ENCODE data around the gene SMLR1.
"Not testable (repeated sequence)": the region's sequence is repeated elsewhere in the genome, so short reads cannot be mapped to it uniquely, and the experiment has no call there.

SMLR1 gene

GRCh38 chr6:130827247-130828149 lies at the start of gene SMLR1:
SMLR1 (plus strand) TSS chr6:130827406; CDS start chr6:130827414, 8 bp downstream.
- DNase-seq (ENCODE audit: low read depth in 3 of 3) = no peak

- no peak for DNase-seq (ENCODE audit: low read depth in 3 of 3)
Measured at GRCh38 chr6:130778946-130779657, 48.1 kb upstream of the SMLR1 start.

GRCh38 chr6:130779658-130780033 lies 47.6 kb upstream of the SMLR1 start:
- DNase-seq (ENCODE audit: low read depth in 3 of 3) = no peak

GRCh38 chr6:130780122-130780521 lies 47.1 kb upstream of the SMLR1 start:
- no peak for DNase-seq (ENCODE audit: low read depth in 3 of 3)

GRCh38 chr6:130781557-130781956 lies 45.6 kb upstream of the SMLR1 start:
- no peak for DNase-seq (ENCODE audit: low read depth in 3 of 3)

GRCh38 chr6:130783416-130784107 lies 43.6 kb upstream of the SMLR1 start:
- DNase-seq (ENCODE audit: low read depth in 3 of 3) = no peak

- no peak for DNase-seq (ENCODE audit: low read depth in 3 of 3)
Measured at GRCh38 chr6:130787726-130788500, 39.3 kb upstream of the SMLR1 start.

- DNase-seq (ENCODE audit: low read depth in 3 of 3) = no peak
Measured at GRCh38 chr6:130788954-130789353, 38.3 kb upstream of the SMLR1 start.

- no peak for DNase-seq (ENCODE audit: low read depth in 3 of 3)
Measured at GRCh38 chr6:130794010-130794697, 33.1 kb upstream of the SMLR1 start.

GRCh38 chr6:130794738-130795137 lies 32.5 kb upstream of the SMLR1 start:
- DNase-seq (ENCODE audit: low read depth in 3 of 3) = no peak

GRCh38 chr6:130796313-130796905 lies 30.8 kb upstream of the SMLR1 start:
- DNase-seq (ENCODE audit: low read depth in 3 of 3) = no peak

- DNase-seq (ENCODE audit: low read depth in 3 of 3) = no peak
Measured at GRCh38 chr6:130797061-130797460, 30.1 kb upstream of the SMLR1 start.

- not testable (repeated sequence) for DNase-seq (ENCODE audit: low read depth in 3 of 3)
Measured at GRCh38 chr6:130801368-130801767, 25.8 kb upstream of the SMLR1 start.

GRCh38 chr6:130810307-130811030 lies 16.7 kb upstream of the SMLR1 start:
- DNase-seq (ENCODE audit: low read depth in 3 of 3) = no peak

- no peak for DNase-seq (ENCODE audit: low read depth in 3 of 3)
Measured at GRCh38 chr6:130811932-130812331, 15.3 kb upstream of the SMLR1 start.

- no peak for DNase-seq (ENCODE audit: low read depth in 3 of 3)
Measured at GRCh38 chr6:130814506-130814905, 12.7 kb upstream of the SMLR1 start.

- DNase-seq (ENCODE audit: low read depth in 3 of 3) = no peak
Measured at GRCh38 chr6:130815200-130816071, 11.8 kb upstream of the SMLR1 start.

GRCh38 chr6:130822736-130823135 lies 4.5 kb upstream of the SMLR1 start:
- no peak for DNase-seq (ENCODE audit: low read depth in 3 of 3)

Data from stimulated activated CD4-positive, alpha-beta T cell treated with anti-CD3 and anti-CD28 coated beads, TNF-alpha, amount 100 ng/mL, for 48 hours (primary cell).